ENCODE results near the gene STIP1. TPM values are rescaled to one million over a fixed set of nuclear protein-coding genes. Genes with fewer than 3 reads are reported as not detected.

Gene STIP1
- total RNA-seq, 4 donors from 2014 or later: 81.6 to 116 (median 104) TPM

DNA sequence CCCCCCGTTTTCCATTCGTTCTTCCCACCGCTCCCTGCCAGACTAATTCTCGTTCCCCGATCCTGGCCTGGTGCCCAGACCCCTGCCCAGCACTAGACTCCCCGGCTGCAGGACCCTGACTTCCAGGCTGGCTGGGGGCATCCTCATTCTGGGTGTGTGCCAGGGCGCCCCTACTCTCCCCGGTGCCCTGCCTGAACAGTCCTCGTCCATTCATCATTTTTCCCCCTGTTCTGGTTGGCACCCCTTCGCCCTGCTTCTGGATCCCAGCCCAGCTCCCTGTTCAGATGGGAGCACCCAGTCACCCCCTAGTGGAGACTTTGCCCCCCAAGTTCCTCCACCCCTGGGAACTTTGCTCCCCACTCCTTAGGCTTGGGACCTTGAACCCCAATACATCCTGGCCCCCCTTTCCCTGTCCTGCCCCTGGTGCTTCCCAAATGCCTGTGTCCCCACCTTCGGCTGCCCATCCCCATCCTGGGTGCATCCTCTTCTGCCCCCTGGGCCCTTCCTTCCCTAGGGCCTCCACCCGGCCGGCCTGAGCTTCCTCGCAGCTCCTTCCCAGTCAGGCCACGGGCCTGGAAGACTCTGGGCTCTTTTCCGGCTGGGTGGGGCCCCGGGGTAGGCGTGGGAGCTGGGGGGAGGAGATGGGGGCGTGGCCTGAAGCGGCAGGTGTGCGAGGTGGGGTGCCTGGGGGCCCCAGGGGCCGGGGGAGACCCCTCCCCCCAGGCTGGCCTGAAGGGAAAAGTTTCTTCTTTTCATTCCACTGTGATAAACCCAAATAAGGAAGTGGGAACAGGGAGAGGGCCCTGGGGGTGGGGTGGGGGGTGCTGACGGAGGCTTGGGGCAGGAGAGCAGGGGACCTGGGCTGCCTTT lies 66.3 kb downstream of the STIP1 start:
- 4 to 6% methylated on average over 9 to 11 of the region's 23 CpGs for WGBS, 2 donors
- Histone ChIP-seq H3K36me3 (peaks cover 11 to 35% (median 13%) of the 10 kb centered on the region in 3 donors), H3K4me1 (peaks cover 29 to 69% (median 40%) of the 10 kb centered on the region in 3 donors), H3K27me3 (no peaks in the 10 kb centered on the region), H3K27ac (peak overlapping the region; percentile 81 to 91 (median 89)), H3K4me3 (peak overlapping the region; percentile 73 to 94 (median 76)), H3K9me3 (no peaks in the 10 kb centered on the region)
- DNase-seq: no peak
- intact Hi-C loops (cut with DNase I): no loop called here
- TF ChIP-seq CTCF (IDR thresholded peaks at IDR 0.05) (peak in 5 of 6 experiments; percentile 10 to 42 (median 17)), POLR2A (IDR thresholded peaks at IDR 0.05) (peak in 1 of 4 donors; percentile 50)

- no peak for TF ChIP-seq CTCF (IDR thresholded peaks at IDR 0.05)
- no peak for TF ChIP-seq POLR2A (IDR thresholded peaks at IDR 0.05)
- H3K27me3 ChIP-seq: no peaks in the 10 kb centered on the region
- peak overlapping the region in 3 of 4 donors; percentile 19 to 91 (median 91) for H3K27ac ChIP-seq
- no peaks in the 10 kb centered on the region for H3K9me3 ChIP-seq
- H3K4me3 ChIP-seq: peak overlapping the region in 3 of 4 donors; percentile 75 to 94 (median 76)
- DNase-seq: no peak
- H3K4me1 ChIP-seq: peaks cover 22 to 61% (median 34%) of the 10 kb centered on the region in 3 donors
- peaks cover 13 to 43% (median 14%) of the 10 kb centered on the region in 3 donors for H3K36me3 ChIP-seq
- WGBS, 2 donors: 65% methylated on average over 8 of the region's 8 CpGs; no CpG with 5 or more reads in 1 of the 2 donors
- intact Hi-C loops (cut with DNase I): no loop called here
Measured at GRCh38 chr11:64253043-64253442, 67.1 kb downstream of the STIP1 start.

DNA sequence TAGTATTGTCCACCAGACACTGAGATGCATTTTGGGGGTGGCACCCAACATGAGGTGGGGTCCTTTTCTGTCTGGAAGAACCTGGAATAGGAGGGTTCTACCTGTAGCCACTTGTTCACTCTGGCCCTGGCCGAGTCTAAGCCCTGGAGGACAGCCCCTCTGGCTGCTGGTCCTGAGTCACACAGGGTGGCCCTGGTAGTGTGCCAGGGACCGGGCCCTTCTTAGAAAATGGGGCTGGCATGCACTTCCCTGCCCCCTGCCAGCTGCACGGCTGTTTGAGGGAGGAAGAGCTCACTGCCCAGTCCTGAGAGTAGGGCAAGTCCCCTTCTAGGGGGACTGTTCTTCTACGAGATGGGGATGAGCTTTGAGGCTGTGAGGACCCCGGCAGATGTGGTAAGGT lies 67.5 kb downstream of the STIP1 start:
- Histone ChIP-seq H3K36me3 (peaks cover 13 to 47% (median 15%) of the 10 kb centered on the region in 3 donors), H3K27me3 (no peaks in the 10 kb centered on the region), H3K4me3 (peak overlapping the region in 1 of 4 donors; percentile 75), H3K27ac (peak overlapping the region in 2 of 4 donors; percentile 2 to 5), H3K9me3 (no peaks in the 10 kb centered on the region), H3K4me1 (peaks cover 21 to 58% (median 33%) of the 10 kb centered on the region in 3 donors)
- no peak for TF ChIP-seq CTCF (IDR thresholded peaks at IDR 0.05)
- TF ChIP-seq POLR2A (IDR thresholded peaks at IDR 0.05): no peak
- 42% methylated on average over 3 of the region's 5 CpGs; no CpG with 5 or more reads in 1 of the 2 donors for WGBS, 2 donors
- DNase-seq: no peak
- intact Hi-C loops (cut with DNase I): no loop called here

Other genes starting within 250 kb of the STIP1 start
- gene NAA40, start 247.2 kb upstream of the STIP1 start, total RNA-seq: 10 to 100 TPM in 3 of 4 donors, 1 to 10 TPM in 1; 9.8 to 13.2 (median 11.2) TPM
- gene COX8A, start 211.6 kb upstream of the STIP1 start, total RNA-seq: 100 to 1,000 TPM; 417 to 745 (median 637) TPM
- 10 to 100 TPM; 82.0 to 97.3 (median 89.7) TPM for gene OTUB1, start 199.7 kb upstream of the STIP1 start, total RNA-seq
- gene FLRT1, start 150.2 kb upstream of the STIP1 start, total RNA-seq: under 1 TPM in 3 of 4 donors, not detected in 1; 0.06 to 0.19 (median 0.08) TPM
- 10 to 100 TPM; 10.4 to 31.5 (median 19.5) TPM for gene MACROD1, start 20.1 kb upstream of the STIP1 start, total RNA-seq
- 10 to 100 TPM in 2 of 4 donors, 1 to 10 TPM in 2; 3.8 to 16.9 (median 10.6) TPM for gene FERMT3, start 20.6 kb downstream of the STIP1 start, total RNA-seq
- 10 to 100 TPM; 23.9 to 68.7 (median 45.8) TPM for gene TRPT1, start 40.0 kb downstream of the STIP1 start, total RNA-seq
- 10 to 100 TPM; 44.0 to 60.1 (median 50.7) TPM for gene NUDT22, start 40.1 kb downstream of the STIP1 start, total RNA-seq
- gene DNAJC4, start 44.4 kb downstream of the STIP1 start, total RNA-seq: 10 to 100 TPM in 3 of 4 donors, 1 to 10 TPM in 1; 8.9 to 27.1 (median 16.8) TPM
- 10 to 100 TPM; 18.0 to 50.5 (median 30.9) TPM for gene VEGFB, start 48.4 kb downstream of the STIP1 start, total RNA-seq
- gene FKBP2, start 54.9 kb downstream of the STIP1 start, total RNA-seq: 10 to 100 TPM; 50.7 to 89.6 (median 56.0) TPM
- gene PPP1R14B, start 60.8 kb downstream of the STIP1 start, total RNA-seq: 100 to 1,000 TPM; 137 to 279 (median 203) TPM
- gene PLCB3, start 65.4 kb downstream of the STIP1 start, total RNA-seq: 10 to 100 TPM; 29.8 to 54.5 (median 42.4) TPM
- gene BAD, start 98.5 kb downstream of the STIP1 start, total RNA-seq: 10 to 100 TPM; 49.4 to 86.5 (median 72.9) TPM
- 10 to 100 TPM; 17.5 to 19.9 (median 19.2) TPM for gene GPR137, start 99.7 kb downstream of the STIP1 start, total RNA-seq
- gene KCNK4, start 105.1 kb downstream of the STIP1 start, total RNA-seq: not detected
- not detected for gene CATSPERZ, start 114.2 kb downstream of the STIP1 start, total RNA-seq
- 100 to 1,000 TPM in 2 of 4 donors, 10 to 100 TPM in 2; 81.9 to 131 (median 99.7) TPM for gene ESRRA, start 119.4 kb downstream of the STIP1 start, total RNA-seq
- 100 to 1,000 TPM; 202 to 248 (median 211) TPM for gene TRMT112, start 131.4 kb downstream of the STIP1 start, total RNA-seq
- gene PRDX5, start 131.9 kb downstream of the STIP1 start, total RNA-seq: 100 to 1,000 TPM; 309 to 602 (median 476) TPM
- 10 to 100 TPM in 3 of 4 donors, 1 to 10 TPM in 1; 7.4 to 14.9 (median 13.7) TPM for gene CCDC88B, start 154.0 kb downstream of the STIP1 start, total RNA-seq
- 10 to 100 TPM; 28.6 to 69.8 (median 55.0) TPM for gene RPS6KA4, start 173.0 kb downstream of the STIP1 start, total RNA-seq